Inflammatory macrophage treated with lipopolysaccharide for 1 hour (primary cell): ENCODE data around the gene TJP1.
"Not testable (repeated sequence)": the region's sequence is repeated elsewhere in the genome, so short reads cannot be mapped to it uniquely, and the experiment has no call there.

Experiments used
- DNase-seq, 2 donors: peaks; one replicate each; pipeline ENCODE4 v3.0.0-alpha.2; 2020 to 2022

The TJP1 gene

DNA sequence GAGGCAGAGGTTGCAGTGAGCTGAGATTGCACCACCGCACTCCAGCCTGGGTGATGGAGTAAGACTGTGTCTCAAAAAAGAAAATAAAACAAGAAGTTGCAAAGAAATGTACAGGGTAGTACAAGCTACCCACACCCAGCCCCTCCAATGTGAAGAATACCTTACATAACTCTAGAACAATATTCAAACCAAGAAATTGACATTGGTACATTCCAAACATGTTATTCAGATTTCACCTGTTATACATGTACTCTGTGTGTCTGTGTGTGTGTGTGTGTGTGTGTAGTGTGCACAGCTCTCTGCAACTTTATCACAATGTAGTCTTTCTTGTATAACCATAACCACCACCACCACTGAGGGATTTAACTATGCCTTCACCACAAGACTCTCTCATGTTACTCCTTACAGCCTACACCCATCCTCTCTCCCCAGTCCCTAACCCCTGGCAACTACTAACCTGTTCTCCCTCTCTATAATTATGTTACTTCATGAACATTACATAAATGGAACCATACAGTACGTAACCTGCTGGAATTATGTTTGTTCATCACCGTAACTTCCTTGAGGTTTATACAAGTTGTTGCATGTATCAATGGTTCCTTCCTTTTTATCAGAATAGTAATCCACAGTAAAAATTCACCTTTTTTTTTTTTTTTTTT is 16.2 kb upstream of the TJP1 start:
- no peak for DNase-seq

DNA sequence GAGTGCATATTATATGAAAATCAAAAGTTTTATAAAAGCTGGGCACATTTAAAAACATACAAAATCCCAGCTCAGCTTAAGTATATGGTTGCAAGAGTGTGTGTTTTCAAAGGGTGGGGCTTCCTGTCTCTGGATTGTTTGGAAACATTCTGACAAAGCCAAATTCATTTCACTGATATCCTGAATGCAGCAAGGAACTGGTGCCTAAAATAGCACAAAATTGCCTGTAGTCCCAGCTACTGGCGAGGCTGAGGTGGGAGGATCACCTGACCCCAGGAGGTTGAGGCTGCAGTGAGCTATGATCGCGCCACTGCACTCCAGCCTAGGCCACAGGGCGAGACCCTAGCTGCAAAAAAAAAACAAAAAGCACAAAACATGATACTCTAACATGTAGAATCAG is 13.0 kb upstream of the TJP1 start:
- DNase-seq, result no peak

DNA sequence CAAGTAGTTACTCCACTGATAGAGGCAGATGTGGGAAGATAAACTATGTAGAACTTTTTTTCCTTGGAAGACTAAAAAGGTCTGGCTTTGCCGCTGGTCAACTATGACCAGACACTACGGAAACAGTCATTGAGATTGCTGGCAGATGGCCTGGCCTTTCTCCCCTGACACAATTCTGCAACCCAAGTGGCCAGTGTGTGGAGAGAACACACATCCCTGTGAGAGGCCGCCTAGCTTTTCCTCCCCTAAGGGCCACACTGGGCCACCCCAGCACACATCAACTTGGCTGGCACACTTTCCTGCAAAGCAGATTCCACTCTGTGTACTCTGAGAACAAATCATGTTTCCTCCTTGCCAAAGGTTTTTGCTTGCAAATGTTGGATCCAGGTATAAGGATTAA is 10.4 kb upstream of the TJP1 start:
- DNase-seq, result no peak

DNA sequence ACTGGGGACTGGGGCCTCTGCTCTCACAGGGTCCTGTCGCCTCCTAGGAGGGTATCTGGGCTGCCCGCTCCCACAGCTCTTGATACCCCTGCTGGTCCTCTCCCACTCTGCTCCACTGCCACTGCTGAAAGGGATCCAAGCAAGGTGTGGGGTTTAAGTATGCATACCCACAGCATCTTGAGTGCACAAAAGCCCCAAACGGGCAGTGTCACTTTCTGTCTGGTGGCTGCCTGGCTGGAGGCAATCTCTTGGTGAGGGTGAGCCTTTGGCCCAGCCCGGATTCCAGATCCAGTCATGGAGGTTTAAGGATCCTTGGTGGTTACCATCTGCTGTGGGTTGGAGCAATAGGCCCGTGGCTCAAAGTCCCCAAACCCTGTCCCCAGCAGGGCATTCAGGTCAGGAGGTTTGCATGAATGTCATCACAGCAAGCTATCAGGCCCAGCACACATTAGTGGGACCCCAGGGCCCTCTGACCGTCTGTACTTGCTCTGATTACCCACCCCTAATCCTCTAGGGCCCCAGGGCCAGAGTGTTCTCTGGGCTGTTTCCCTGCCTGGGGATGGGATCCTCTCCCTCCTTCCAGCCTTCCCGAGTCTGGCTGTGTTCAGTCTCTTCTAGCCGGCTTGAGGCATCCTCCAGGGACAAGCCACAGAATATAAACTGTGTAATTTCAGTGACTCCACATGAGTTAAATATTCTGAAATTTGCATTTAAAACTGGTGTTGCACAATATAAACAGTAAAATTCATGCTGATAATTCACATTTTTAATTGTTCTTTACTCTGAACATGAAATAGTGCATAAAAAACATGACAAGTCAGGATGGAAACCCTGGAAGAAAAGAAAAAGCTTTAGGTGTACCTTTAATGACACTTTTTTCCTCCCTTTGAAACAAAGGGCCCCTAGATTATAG is 4.9 kb upstream of the TJP1 start:
- no peak for DNase-seq

DNA sequence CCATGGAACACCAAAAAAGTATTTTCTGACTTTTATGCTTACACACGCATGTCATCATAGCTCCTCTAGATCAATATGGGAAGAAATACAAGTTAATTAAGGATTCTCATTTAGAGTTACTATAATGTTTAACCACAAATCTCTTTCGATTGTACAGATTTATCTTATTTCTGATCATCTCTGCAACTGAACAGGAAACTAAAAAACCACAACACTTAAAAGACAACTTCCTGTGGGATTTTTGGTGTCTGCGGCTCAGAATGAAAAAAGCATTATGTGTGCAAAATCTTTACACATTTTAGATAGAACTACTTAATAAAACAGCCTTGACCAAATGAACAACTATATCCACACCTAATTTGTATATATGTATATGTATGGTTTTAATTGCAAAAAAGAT is 3.0 kb upstream of the TJP1 start:
- peak in 1 of 2 donors; percentile 15 for DNase-seq

DNA sequence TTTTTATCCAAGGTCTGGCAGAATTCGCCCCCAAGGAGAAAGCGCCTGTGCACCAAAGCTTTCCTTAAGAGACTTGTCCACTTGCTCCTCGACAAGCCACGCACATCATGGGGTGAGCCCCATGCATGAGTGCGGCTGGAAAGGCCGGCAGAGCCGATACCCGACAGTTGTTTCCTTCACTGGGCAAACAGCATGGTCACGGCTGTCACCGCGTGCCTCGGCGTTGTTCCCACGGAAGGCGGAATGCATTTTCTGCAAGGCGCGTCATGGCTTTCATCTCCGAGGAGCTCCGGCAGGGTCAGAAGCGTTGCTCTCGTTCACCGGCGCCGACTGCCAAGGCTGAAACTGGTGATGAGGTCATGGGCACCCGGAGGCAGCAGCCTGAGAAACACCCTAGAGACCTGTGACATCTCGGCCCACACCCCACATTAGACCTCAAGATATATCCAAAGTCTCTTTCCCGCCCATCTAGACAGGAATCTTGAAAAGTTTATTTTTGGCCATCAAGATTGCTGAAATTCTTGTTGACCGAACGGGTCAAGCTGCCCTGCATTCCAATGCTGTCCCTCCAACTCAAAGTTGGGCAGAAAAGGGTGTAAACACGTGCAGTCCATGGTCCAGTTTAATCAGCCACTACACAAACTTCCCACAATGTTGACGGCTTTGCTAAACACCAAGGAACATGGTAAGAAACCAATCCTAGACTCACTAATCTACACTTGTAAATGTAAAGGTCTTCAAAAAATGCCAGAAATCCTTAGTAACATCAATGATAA is 604 bp upstream of the TJP1 start:
- DNase-seq, result peak in 1 of 2 donors; percentile 4

DNA sequence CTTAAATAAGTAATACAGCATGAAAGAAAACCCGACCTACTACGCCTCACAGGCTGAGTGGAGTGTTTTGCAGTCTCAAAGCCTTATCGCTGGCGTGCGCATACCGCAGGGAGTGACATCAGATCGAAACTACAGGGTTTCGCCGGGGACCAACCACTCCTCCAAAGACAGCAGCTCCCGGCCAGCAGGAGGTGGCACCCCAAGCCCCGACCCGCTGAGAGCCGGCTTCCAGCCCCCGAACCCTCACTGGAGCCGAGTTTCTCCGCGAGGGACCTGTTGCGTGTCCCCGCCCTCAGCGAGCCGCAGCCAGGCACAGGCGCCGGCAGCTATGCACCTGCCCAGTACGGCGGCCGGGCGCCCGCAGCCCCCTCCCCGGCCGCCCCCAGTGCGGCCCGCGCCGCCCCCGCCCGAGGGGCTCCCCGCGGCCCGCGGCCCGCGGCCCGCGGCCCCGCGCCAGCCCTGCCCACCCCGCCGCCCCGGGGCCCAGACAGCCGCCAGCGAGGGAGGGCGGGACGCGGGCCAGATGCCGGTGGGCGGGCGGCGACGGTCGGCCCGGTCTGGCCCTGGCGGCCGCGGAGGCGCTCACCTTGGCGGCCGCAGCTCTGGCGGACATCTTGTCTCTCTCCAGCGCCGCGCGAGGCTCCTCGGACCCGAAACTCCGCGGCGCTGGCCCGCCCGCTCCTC is 710 bp downstream of the TJP1 start:
- DNase-seq, result peak in 1 of 2 donors; percentile 3

DNA sequence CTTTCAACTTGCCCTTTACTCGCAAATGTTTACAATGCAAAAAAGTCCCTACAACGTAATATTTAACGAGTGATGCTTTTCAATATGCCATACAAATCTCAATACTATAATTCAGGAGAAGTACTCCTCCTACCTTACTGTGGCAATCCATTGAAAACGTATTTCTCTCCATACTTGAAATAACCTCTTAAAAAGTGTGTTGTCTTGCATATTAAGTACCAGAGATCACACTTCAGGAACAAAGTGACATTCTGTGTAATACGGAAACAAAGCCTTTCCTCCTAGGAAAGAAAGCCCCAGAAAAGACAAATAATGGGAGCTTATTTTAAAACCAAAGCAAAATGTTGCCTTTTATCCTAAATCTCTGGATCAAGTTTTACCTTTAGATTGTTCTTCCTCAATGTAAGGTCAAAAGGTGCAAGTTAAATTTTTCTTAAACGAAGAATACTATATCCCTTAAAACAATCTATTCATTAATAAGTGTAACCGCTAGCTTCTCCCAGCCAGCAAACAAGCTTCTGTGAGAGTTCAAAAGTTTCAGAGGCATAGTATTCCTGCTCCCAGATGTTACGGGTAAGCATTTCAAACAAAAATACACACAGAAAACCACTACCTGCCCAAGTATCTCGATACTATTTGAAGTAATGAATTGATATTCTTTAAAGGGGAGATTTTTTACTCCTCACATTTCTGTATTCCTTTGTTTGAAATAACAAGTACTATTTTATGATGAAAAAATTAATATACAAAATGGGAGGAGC is 1.7 kb downstream of the TJP1 start:
- no peak for DNase-seq

DNA sequence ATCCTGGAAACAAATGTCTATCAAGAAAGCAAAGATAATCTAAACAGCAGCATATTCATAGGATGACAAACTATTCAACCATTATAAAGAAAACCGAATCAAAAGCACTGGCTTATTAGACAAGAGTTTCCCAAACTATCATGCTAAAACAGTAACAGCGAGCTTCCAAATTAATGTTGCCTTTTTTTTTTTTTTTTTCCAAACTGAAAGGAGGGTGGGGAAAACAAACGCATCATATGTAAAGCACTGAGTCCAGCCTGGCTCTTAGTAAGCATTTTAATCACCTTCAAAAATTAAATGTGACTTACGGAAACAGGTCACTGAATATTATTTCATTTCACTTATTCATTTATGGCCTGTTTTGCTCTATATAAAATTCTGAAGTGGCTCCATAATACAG is 2.3 kb downstream of the TJP1 start:
- no peak for DNase-seq

DNA sequence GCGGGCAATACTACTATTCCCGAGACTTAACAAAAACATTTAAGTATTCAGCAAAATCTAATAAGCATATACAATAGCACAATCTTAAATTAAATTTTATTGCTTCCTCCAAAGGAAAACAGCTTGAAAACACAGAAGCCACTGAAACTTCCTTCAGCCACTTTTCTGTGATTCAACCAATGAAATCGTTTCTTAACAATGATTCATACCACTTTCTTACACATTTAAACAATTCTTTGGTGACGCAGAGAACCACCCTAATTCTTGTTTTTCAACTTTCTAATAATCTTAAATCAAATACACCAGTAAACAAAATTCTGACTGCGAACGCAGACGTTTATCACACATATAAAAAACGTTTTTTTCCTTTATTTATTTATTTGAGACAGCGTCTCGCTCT is 4.1 kb downstream of the TJP1 start:
- DNase-seq, result no peak

DNA sequence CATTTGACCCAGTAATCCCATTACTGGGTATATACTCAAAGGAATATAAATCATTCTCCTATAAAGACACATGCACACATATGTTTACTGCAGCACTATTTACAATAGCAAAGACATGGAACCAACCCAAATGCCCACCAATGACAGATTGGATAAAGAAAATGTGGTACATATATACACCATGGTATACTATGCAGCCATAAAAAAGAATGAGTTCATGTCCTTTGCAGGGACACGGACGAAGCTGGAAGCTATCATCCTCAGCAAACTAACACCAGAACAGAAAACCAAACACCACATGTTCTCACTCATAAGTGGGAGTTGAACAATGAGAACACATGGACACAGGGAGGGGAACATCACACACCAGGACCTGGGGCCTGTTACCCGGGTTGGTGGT is 4.8 kb downstream of the TJP1 start:
- not testable (repeated sequence) for DNase-seq

DNA sequence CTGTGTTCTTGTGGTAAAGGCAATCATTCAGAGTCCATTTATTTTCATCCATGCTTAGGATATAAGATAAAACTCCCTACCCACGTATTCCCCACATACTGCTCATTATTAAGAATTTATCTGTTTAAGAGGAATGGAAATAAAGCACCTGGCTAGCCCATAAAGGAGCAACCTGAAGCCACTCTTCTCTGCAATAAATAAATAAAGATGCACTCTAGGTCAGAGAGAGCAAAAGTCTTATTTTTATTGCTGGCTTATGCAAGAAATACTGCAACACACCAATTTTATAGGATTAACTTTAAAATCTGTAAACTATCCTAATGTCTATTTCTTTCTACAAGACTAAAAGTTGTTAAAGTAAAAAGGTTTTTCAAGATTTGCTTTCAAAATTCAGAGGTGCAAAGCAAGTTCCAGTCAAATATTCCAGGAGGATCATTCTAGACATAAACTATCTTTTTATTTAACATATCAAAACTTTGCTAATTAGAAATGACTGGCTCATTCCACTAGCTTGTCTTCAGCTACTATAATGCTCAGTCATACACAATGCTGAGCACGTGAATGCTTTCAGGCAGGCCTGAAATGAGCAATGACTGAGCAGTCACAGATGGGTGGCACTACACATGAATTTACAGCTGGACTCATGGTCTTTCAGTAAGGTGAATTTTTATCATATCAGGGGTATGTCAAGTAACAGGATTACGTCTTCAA is 7.1 kb downstream of the TJP1 start:
- no peak for DNase-seq

DNA sequence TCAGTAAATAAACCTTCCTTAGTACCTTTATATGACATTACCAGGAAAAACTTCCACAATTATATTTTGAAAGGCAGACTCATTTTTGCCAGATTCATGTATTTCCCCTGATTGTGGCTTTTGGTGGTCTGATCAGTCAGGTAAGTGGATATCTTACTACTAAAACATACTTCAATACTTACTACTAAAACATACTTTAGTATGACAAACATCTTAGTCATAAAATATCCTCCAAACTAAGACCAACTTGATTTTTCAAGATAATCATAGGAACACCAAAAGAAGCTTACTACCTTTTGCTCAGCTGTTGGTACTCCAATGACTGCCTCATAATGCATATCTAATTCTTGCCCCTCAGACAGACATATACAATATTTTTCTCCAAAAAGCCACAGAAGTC is 9.3 kb downstream of the TJP1 start:
- no peak for DNase-seq

DNA sequence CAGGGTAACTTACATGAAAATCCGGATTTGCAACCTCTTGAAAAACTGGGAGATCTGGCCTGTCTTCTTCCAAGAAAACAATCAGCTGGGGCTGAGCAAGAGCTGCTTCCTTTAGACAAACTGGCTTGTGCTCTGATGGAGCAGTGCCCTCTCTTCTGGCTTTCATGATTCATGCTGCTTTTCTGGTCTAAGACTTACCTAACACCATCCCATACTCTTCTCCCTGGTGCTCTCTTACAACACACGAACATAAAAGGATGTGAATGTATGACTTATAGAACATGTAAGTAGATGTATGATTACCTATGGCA is 9.9 kb downstream of the TJP1 start:
- no peak for DNase-seq

DNA sequence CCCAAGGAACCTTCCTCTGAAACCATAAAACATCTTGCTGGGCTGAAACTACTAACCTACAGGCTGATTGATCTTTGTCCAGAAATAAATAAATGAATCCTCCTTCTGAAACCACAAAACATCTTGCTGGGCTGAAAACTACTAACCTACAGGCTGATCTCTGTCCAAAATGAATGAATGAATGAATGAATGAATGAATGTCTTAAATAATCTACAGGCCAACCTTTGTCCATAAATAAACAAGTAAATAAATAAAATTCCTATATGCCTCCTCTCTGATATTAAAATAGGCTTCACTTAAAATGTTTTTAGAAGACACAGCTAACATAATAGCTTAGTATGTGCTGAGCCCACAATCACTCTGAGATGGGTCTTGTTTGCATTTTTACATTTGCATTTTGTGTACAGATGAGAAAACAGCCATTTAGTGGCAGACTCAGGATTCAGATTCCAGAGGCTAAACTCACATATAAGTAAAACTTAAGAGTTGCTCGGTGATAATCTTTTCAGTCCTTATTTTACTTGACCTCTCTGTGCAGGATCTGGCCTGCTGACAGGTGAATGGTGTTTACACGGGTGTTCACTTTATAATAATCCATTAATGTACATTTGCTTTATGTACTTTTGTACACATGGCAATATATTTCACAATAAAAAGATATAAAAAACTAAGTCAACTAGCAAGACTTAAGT is 10.4 kb downstream of the TJP1 start:
- no peak for DNase-seq

DNA sequence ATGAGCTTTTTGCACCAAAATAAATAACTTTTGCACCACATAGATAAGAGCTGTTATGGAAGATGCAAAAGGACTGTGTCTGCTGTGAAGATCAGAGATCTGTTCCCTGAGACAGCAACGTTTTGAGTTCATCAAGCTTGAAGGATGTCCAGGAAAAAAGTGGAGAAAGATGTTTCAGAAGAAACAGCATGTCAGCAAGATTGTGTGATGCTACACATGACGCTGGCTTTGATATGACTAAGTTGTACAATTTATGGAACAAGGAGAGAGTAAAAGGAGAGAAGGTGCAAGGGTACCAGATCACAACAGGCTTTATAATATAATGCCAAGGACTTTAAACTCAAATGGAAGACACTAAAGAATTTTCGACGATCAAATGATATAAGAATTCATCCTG is 16.6 kb downstream of the TJP1 start:
- DNase-seq, result no peak

DNA sequence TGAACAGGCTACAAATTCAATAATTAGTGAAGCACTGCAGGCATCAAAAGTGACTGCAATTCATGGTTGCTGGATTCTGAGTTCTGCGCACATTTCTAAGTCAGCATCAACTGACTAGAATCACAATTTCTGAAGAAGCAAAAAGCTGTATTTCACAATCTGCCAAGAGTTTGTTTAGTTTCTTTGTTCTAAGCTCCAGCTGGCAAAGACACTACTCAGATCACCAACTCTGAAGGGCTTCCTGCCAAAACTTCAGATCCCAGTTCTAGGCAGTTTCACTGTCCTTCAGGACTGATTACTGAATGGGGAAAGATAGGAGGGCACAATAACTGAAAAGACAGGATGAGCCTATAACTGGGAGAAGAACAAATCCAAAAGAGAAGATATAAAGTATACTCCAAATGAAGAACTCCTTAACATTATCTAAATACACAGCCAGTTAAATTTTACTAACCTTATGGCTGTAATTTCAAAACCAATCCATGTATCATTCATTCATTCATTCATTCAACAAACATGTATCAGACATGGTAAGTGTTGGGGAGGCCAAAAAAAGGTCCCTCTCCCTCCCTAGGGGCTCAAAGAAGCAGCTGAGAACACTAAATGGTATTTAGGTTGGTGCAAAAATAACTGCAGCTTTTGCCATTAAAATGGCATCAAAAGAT is 17.1 kb downstream of the TJP1 start:
- no peak for DNase-seq

DNA sequence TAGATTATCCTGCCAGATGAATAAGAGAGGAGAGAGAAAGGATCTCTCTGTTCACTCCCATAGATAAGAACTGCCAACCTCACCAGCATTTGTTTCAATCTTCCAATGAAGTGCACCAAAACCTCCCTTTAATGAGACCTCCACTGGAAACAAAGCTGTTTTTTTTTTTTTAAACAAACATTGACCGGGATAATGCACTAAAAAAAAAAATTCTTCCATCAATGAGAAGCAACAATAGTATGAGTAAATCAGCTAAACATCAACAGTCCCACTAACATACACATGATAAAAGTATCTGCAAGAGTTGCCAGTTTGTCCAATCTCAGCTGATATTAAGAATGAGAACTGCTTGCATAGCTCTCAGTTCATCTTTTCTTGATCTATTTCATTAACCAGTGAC is 19.9 kb downstream of the TJP1 start:
- DNase-seq, result no peak

DNA sequence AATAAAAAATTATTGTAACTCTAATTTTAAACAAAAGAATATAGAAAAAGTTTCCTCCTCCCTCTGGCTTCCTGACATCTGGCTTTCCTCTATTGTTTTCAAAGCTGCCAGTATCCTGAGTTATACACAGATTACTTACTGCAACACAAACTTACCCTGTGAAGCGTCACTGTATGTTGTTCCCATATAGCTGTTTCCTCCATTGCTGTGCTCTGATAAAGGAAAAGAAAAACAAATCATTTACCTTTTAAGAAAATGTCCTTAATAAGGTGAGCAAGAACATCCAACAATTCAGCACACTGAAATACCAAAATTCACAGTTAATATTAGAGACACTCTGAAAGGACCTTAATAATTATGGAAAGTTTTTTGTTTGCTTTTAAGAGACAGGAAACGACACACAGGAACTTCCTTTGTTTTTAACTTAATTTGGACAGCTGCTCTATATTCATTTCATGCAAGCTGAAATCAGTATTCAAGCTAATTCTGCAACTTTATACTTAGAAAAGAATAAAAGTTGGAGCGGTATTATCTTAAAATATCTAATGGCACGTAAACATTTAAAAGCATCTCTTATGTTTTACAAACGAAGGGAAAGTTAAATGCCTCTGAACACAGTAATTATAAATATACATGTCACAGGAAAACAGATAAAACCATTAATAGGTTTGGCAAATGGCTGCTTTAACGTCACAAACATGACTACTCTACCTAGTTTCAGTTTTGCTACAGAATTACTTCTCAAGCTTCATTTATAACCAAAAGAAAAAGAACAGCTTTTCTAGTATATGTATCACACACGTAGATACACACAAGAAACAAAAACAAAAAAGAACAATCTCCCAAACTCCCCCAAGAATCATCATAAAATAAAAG is 21.5 kb downstream of the TJP1 start:
- no peak for DNase-seq

DNA sequence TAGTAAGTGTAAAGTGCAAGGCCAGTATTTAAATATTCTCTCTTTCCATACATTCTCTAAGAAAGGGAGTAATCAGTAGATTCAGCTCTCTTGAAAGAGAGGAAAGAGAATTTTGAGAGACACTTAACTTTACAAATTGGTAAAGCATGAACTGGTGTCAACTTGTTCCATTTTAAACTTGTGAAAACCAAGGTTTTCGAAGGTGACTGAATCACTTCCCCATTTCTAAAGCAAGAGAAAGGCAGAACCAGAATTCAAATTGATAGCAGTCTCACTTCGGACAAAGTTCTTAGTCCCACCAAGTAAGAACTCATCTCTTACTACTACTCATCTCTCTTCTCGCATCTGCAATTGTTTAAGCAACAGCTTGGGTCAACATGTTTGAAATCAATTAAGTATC is 22.4 kb downstream of the TJP1 start:
- DNase-seq, result no peak
